Measurements from ENCODE around the gene CNOT2.
"Not testable (repeated sequence)": the region's sequence is repeated elsewhere in the genome, so short reads cannot be mapped to it uniquely, and the experiment has no call there.

The CNOT2 gene

GRCh38 chr12:70292017-70292776 is 49.0 kb downstream of the CNOT2 start:
- no peak for DNase-seq (ENCODE audit: low spot score)
- H3K36me3 Mint-ChIP-seq (ENCODE audit: low read depth): peaks cover 30% of the 10 kb centered on the region
- H3K4me1 Mint-ChIP-seq (ENCODE audit: low read depth): peaks cover 13% of the 10 kb centered on the region
- no peak overlapping the region for H3K4me3 Mint-ChIP-seq
- H3K27me3 Mint-ChIP-seq (ENCODE audit: low read depth): no peaks in the 10 kb centered on the region
- H3K27ac Mint-ChIP-seq: no peak overlapping the region
- H3K9me3 Mint-ChIP-seq: no peaks in the 10 kb centered on the region

GRCh38 chr12:70304684-70305555 is 61.7 kb downstream of the CNOT2 start:
- Mint-ChIP-seq H3K36me3 (ENCODE audit: low read depth) (peaks cover 46% of the 10 kb centered on the region), H3K4me3 (peak overlapping the region; percentile 73), H3K27ac (peak overlapping the region; percentile 69), H3K4me1 (ENCODE audit: low read depth) (peaks cover 24% of the 10 kb centered on the region)
- H3K9me3 Mint-ChIP-seq; H3K27me3 Mint-ChIP-seq (ENCODE audit: low read depth): not testable (repeated sequence)
- DNase-seq (ENCODE audit: low spot score): peak; percentile 30

GRCh38 chr12:70305794-70306193 is 62.6 kb downstream of the CNOT2 start:
- H3K4me1 Mint-ChIP-seq (ENCODE audit: low read depth): peaks cover 24% of the 10 kb centered on the region
- H3K9me3 Mint-ChIP-seq: peaks cover 10% of the 10 kb centered on the region
- no peak for DNase-seq (ENCODE audit: low spot score)
- peaks cover 42% of the 10 kb centered on the region for H3K36me3 Mint-ChIP-seq (ENCODE audit: low read depth)
- H3K27me3 Mint-ChIP-seq (ENCODE audit: low read depth): no peaks in the 10 kb centered on the region
- no peak overlapping the region for H3K4me3 Mint-ChIP-seq
- H3K27ac Mint-ChIP-seq: no peak overlapping the region

- no peak overlapping the region for H3K4me3 Mint-ChIP-seq
- H3K27ac Mint-ChIP-seq: no peak overlapping the region
- peaks cover 10% of the 10 kb centered on the region for H3K9me3 Mint-ChIP-seq
- peaks cover 35% of the 10 kb centered on the region for H3K36me3 Mint-ChIP-seq (ENCODE audit: low read depth)
- no peaks in the 10 kb centered on the region for H3K27me3 Mint-ChIP-seq (ENCODE audit: low read depth)
- DNase-seq (ENCODE audit: low spot score): no peak
- H3K4me1 Mint-ChIP-seq (ENCODE audit: low read depth): peaks cover 24% of the 10 kb centered on the region
These were observed 63.4 kb downstream of the CNOT2 start for GRCh38 chr12:70306676-70307075.

GRCh38 chr12:70307868-70308267 is 64.6 kb downstream of the CNOT2 start:
- peaks cover 24% of the 10 kb centered on the region for H3K4me1 Mint-ChIP-seq (ENCODE audit: low read depth)
- peaks cover 7% of the 10 kb centered on the region for H3K9me3 Mint-ChIP-seq
- no peaks in the 10 kb centered on the region for H3K27me3 Mint-ChIP-seq (ENCODE audit: low read depth)
- no peak overlapping the region for H3K27ac Mint-ChIP-seq
- H3K4me3 Mint-ChIP-seq: no peak overlapping the region
- no peak for DNase-seq (ENCODE audit: low spot score)
- H3K36me3 Mint-ChIP-seq (ENCODE audit: low read depth): peaks cover 32% of the 10 kb centered on the region

GRCh38 chr12:70309348-70309747 is 66.1 kb downstream of the CNOT2 start:
- no peak for DNase-seq (ENCODE audit: low spot score)
- Mint-ChIP-seq H3K36me3 (ENCODE audit: low read depth) (peaks cover 22% of the 10 kb centered on the region), H3K27ac (no peak overlapping the region), H3K27me3 (ENCODE audit: low read depth) (no peaks in the 10 kb centered on the region), H3K4me3 (no peak overlapping the region), H3K4me1 (ENCODE audit: low read depth) (peaks cover 18% of the 10 kb centered on the region), H3K9me3 (no peaks in the 10 kb centered on the region)

GRCh38 chr12:70314145-70314544 is 70.9 kb downstream of the CNOT2 start:
- Mint-ChIP-seq H3K4me1 (ENCODE audit: low read depth) (peaks cover 19% of the 10 kb centered on the region), H3K36me3 (ENCODE audit: low read depth) (peaks cover 7% of the 10 kb centered on the region), H3K4me3 (no peak overlapping the region), H3K9me3 (no peaks in the 10 kb centered on the region), H3K27ac (no peak overlapping the region), H3K27me3 (ENCODE audit: low read depth) (no peaks in the 10 kb centered on the region)
- DNase-seq (ENCODE audit: low spot score): no peak

GRCh38 chr12:70317781-70318180 is 74.5 kb downstream of the CNOT2 start:
- H3K9me3 Mint-ChIP-seq: no peaks in the 10 kb centered on the region
- DNase-seq (ENCODE audit: low spot score): peak; percentile 7
- peak overlapping the region; percentile 0 for H3K4me3 Mint-ChIP-seq
- no peak overlapping the region for H3K27ac Mint-ChIP-seq
- peaks cover 20% of the 10 kb centered on the region for H3K4me1 Mint-ChIP-seq (ENCODE audit: low read depth)
- peaks cover 6% of the 10 kb centered on the region for H3K36me3 Mint-ChIP-seq (ENCODE audit: low read depth)
- H3K27me3 Mint-ChIP-seq (ENCODE audit: low read depth): no peaks in the 10 kb centered on the region

- peaks cover 18% of the 10 kb centered on the region for H3K4me1 Mint-ChIP-seq (ENCODE audit: low read depth)
These were observed 76.4 kb downstream of the CNOT2 start for GRCh38 chr12:70319605-70320004.

GRCh38 chr12:70321191-70321590 is 78.0 kb downstream of the CNOT2 start:
- H3K4me3 Mint-ChIP-seq: no peak overlapping the region
- H3K9me3 Mint-ChIP-seq: no peaks in the 10 kb centered on the region
- no peaks in the 10 kb centered on the region for H3K27me3 Mint-ChIP-seq (ENCODE audit: low read depth)
- no peak for DNase-seq (ENCODE audit: low spot score)
- H3K36me3 Mint-ChIP-seq (ENCODE audit: low read depth): peaks cover 10% of the 10 kb centered on the region
- peaks cover 13% of the 10 kb centered on the region for H3K4me1 Mint-ChIP-seq (ENCODE audit: low read depth)
- no peak overlapping the region for H3K27ac Mint-ChIP-seq

More at GRCh38 chr12:70319605-70320004, 76.4 kb downstream of the CNOT2 start:
- H3K27ac Mint-ChIP-seq: no peak overlapping the region
- DNase-seq (ENCODE audit: low spot score): no peak
- H3K36me3 Mint-ChIP-seq (ENCODE audit: low read depth): peaks cover 8% of the 10 kb centered on the region
- no peaks in the 10 kb centered on the region for H3K27me3 Mint-ChIP-seq (ENCODE audit: low read depth)
- H3K9me3 Mint-ChIP-seq: no peaks in the 10 kb centered on the region
- H3K4me3 Mint-ChIP-seq: no peak overlapping the region

- no peak overlapping the region for H3K4me3 Mint-ChIP-seq
- no peaks in the 10 kb centered on the region for H3K9me3 Mint-ChIP-seq
- no peak for DNase-seq (ENCODE audit: low spot score)
- H3K4me1 Mint-ChIP-seq (ENCODE audit: low read depth): peaks cover 11% of the 10 kb centered on the region
- peaks cover 31% of the 10 kb centered on the region for H3K36me3 Mint-ChIP-seq (ENCODE audit: low read depth)
- no peaks in the 10 kb centered on the region for H3K27me3 Mint-ChIP-seq (ENCODE audit: low read depth)
- H3K27ac Mint-ChIP-seq: no peak overlapping the region
These were observed 84.3 kb downstream of the CNOT2 start for GRCh38 chr12:70327541-70327940.

GRCh38 chr12:70329728-70330127 is 86.5 kb downstream of the CNOT2 start:
- no peak overlapping the region for H3K27ac Mint-ChIP-seq
- no peak for DNase-seq (ENCODE audit: low spot score)
- H3K9me3 Mint-ChIP-seq: no peaks in the 10 kb centered on the region
- H3K27me3 Mint-ChIP-seq (ENCODE audit: low read depth): no peaks in the 10 kb centered on the region
- peaks cover 28% of the 10 kb centered on the region for H3K36me3 Mint-ChIP-seq (ENCODE audit: low read depth)
- peaks cover 13% of the 10 kb centered on the region for H3K4me1 Mint-ChIP-seq (ENCODE audit: low read depth)
- H3K4me3 Mint-ChIP-seq: no peak overlapping the region

GRCh38 chr12:70330158-70330557 is 86.9 kb downstream of the CNOT2 start:
- Mint-ChIP-seq H3K36me3 (ENCODE audit: low read depth) (peaks cover 25% of the 10 kb centered on the region), H3K27me3 (ENCODE audit: low read depth) (no peaks in the 10 kb centered on the region), H3K4me1 (ENCODE audit: low read depth) (peaks cover 13% of the 10 kb centered on the region), H3K27ac (no peak overlapping the region), H3K4me3 (no peak overlapping the region), H3K9me3 (no peaks in the 10 kb centered on the region)
- DNase-seq (ENCODE audit: low spot score): no peak

- Mint-ChIP-seq H3K36me3 (ENCODE audit: low read depth) (peaks cover 25% of the 10 kb centered on the region), H3K27me3 (ENCODE audit: low read depth) (no peaks in the 10 kb centered on the region), H3K9me3 (no peaks in the 10 kb centered on the region), H3K27ac (no peak overlapping the region), H3K4me3 (no peak overlapping the region), H3K4me1 (ENCODE audit: low read depth) (peaks cover 13% of the 10 kb centered on the region)
- no peak for DNase-seq (ENCODE audit: low spot score)
These were observed 89.0 kb downstream of the CNOT2 start for GRCh38 chr12:70332236-70332635.
